RWPE1 (cell line): ENCODE data around the gene DDX51.

Source experiments
- CTCF ChIA-PET: fragments of 350-600 bp; sonication (Branson Sonifier 250); formaldehyde crosslinking; extraction: SDS; loops from one replicate; lab custom pipeline; 2021; lab: Yijun Ruan, JAX
- POLR2A ChIA-PET: fragments of 400-600 bp; formaldehyde crosslinking; extraction: SDS; loops from one replicate; lab custom pipeline; 2020; ENCODE audit warnings: antibody characterized with exemption; ENCODE audit not compliant: low non-redundant PET; lab: Yijun Ruan, JAX
- DNase-seq: peaks from one replicate; pipeline ENCODE4 v3.0.0; 2012; ENCODE audit warnings: low spot score
- H3K27ac ChIP-seq: fragments of 450-650 bp; 2 replicates; pipeline ENCODE4 v1.5.1; 2017
- TF ChIP-seq, protein P1 (sequence below): fragments of 450-650 bp; conservative IDR thresholded peaks from 2 replicates; pipeline ENCODE4 v1.5.1; 2017; ENCODE audit warnings: low read depth, mild to moderate bottlenecking

DDX51 gene

DNA sequence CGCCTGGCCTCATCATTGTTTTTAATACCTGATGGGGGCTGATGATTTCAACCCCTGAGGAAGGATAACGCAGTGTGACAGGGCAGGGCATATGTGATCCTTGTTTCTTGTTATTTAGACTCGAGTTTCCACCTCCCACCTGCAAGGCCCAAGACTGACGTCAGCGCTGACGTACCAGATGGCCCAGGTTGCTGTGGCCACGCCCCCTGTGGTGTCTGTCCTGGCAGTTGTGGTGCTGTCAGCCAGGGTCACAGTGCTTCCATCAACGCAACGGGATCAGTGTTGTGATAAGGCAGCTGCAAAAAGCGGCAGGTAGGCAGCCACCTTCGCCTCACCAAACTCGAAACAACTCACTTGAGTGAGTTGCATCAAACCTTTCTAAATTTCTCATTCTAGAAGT is 18.4 kb downstream of the DDX51 start:
- ChIA-PET CTCF (no interaction called here), POLR2A (no interaction called here)
- no peak overlapping the region for H3K27ac ChIP-seq
- TF ChIP-seq, protein P1, sequence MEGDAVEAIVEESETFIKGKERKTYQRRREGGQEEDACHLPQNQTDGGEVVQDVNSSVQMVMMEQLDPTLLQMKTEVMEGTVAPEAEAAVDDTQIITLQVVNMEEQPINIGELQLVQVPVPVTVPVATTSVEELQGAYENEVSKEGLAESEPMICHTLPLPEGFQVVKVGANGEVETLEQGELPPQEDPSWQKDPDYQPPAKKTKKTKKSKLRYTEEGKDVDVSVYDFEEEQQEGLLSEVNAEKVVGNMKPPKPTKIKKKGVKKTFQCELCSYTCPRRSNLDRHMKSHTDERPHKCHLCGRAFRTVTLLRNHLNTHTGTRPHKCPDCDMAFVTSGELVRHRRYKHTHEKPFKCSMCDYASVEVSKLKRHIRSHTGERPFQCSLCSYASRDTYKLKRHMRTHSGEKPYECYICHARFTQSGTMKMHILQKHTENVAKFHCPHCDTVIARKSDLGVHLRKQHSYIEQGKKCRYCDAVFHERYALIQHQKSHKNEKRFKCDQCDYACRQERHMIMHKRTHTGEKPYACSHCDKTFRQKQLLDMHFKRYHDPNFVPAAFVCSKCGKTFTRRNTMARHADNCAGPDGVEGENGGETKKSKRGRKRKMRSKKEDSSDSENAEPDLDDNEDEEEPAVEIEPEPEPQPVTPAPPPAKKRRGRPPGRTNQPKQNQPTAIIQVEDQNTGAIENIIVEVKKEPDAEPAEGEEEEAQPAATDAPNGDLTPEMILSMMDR: no peak
- no peak for DNase-seq

GRCh38 chr12:132124766-132125425 is 19.2 kb downstream of the DDX51 start:
- ChIA-PET POLR2A (interaction anchor here (0.6 kb wide), 1 partner anchor 342 kb away, joined by 3 read pairs; no protein-coding TSS in a partner anchor), CTCF (no interaction called here)
- TF ChIP-seq, protein P1: no peak
- no peak for DNase-seq
- H3K27ac ChIP-seq: no peak overlapping the region

DNA sequence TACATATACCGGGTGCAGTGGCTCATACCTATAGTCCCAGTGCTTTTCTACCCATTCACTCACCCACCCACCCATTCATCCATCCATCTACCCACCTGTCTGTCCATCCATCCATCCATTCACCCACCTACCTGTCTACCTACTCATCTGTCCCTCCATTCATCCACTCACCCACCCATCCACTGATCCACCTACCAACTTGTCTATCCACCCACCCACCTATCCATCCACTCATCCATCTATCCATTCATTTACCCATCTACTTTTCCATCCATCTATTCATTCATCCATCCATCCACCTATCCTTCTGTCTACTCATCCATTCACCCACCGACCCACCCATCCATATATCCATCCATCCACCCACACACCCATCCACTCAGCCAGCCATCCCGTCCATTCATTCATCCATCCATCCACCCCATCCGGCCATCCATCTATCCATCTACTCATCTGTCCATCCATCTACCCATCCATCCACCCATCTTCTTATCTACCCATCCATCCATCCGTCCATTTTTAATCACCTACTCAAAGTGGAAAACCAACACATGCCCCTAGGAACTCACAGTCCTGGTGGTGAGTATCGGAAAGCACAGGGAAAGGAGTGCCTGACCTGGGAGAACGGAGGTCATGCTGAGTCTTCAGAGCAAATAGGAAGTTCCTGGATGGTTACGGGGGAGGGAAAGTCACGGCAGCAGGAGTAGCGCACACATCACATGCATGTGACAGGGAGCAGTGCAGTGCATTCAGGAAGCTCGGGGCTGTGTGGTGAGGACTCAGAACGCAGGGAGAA is 20.0 kb downstream of the DDX51 start:
- TF ChIP-seq, protein P1: no peak
- POLR2A ChIA-PET: interaction anchor here (0.6 kb wide), 1 partner anchor 341 kb away, joined by 3 read pairs; no protein-coding TSS in a partner anchor
- no peak overlapping the region for H3K27ac ChIP-seq
- no peak for DNase-seq
- CTCF ChIA-PET: no interaction called here

GRCh38 chr12:132121283-132121682 is 22.8 kb downstream of the DDX51 start:
- no peak for DNase-seq
- no peak overlapping the region for H3K27ac ChIP-seq
- ChIA-PET POLR2A (no interaction called here), CTCF (interaction anchor here (0.6 kb wide), 1 partner anchor 578 kb away, joined by 4 read pairs; no protein-coding TSS in a partner anchor)
- TF ChIP-seq, protein P1: no peak

GRCh38 chr12:132118876-132119275 is 25.2 kb downstream of the DDX51 start:
- ChIA-PET CTCF (no interaction called here), POLR2A (no interaction called here)
- DNase-seq: no peak
- TF ChIP-seq, protein P1: no peak
- H3K27ac ChIP-seq: no peak overlapping the region

- peak; percentile 14 for DNase-seq
These were observed 26.6 kb downstream of the DDX51 start for GRCh38 chr12:132117558-132117875.

More at GRCh38 chr12:132117558-132117875, 26.6 kb downstream of the DDX51 start:
- TF ChIP-seq, protein P1: no peak
- no peak overlapping the region for H3K27ac ChIP-seq
- POLR2A ChIA-PET: no interaction called here
- CTCF ChIA-PET: no interaction called here
